Thoracic aorta (tissue), 2 donors: ENCODE data around the gene GOT2. TPM values are rescaled to one million over a fixed set of nuclear protein-coding genes. Genes with fewer than 3 reads are reported as not detected.

ENCODE experiments used
- ATAC-seq: fragments of 150-250 bp; one replicate; pipeline ENCODE4 v1.8.0; 2017; ENCODE audit warnings: low read depth; ENCODE audit not compliant: insufficient number of reproducible peaks, low FRiP score
- DNase-seq: peaks from one replicate; pipeline ENCODE4 v3.0.0-alpha.2; 2020; ENCODE audit warnings: low spot score
- H3K27ac ChIP-seq, 2 donors: fragments of 200-600 bp; sonication (generic); 1 replicate in 1 of 2; 2 replicates in 1 of 2; pipeline ENCODE4 v1.5.1; 2016; ENCODE audit warnings: mild to moderate bottlenecking in 2 of 2, moderate library complexity in 2 of 2
- H3K27me3 ChIP-seq: fragments of 200-600 bp; sonication (generic); replicated peaks from 2 replicates; pipeline ENCODE4 v1.6.0; 2016; ENCODE audit warnings: mild to moderate bottlenecking; ENCODE audit not compliant: insufficient read depth
- H3K36me3 ChIP-seq: fragments of 200-600 bp; sonication (generic); one replicate; pipeline ENCODE4 v1.5.1; 2016
- H3K4me1 ChIP-seq, 2 donors: fragments of 200-600 bp; sonication (generic); 1 replicate in 1 of 2; 2 replicates in 1 of 2; pipeline versions ENCODE4 v1.5.1 to v1.6.0; 2016; ENCODE audit warnings: low read depth in 2 of 2, mild to moderate bottlenecking in 1 of 2; ENCODE audit not compliant: control insufficient read depth in 1 of 2
- H3K4me3 ChIP-seq: fragments of 200-600 bp; sonication (generic); 2 replicates; pipeline ENCODE4 v1.5.1; 2016; ENCODE audit warnings: mild to moderate bottlenecking
- H3K9me3 ChIP-seq: fragments of 200-600 bp; sonication (generic); 2 replicates; pipeline ENCODE4 v1.5.1; 2016
- total RNA-seq, 2 donors: library from RNA; depleted of rRNA; stranded (reverse); fragments of >200 nt; gene quantifications; one replicate each; pipeline versions ENCODE4 v1.1.0 to v1.2.3, GENCODE V29; 2016
- TF ChIP-seq, protein P1 (sequence below): fragments of 200-600 bp; sonication (generic); IDR thresholded peaks from one replicate; pipeline ENCODE4 v1.5.1; 2019; ENCODE audit warnings: antibody characterized with exemption

GOT2 gene
- total RNA-seq, 2 donors from 2014 or later = 29.3 to 51.6 TPM

DNA sequence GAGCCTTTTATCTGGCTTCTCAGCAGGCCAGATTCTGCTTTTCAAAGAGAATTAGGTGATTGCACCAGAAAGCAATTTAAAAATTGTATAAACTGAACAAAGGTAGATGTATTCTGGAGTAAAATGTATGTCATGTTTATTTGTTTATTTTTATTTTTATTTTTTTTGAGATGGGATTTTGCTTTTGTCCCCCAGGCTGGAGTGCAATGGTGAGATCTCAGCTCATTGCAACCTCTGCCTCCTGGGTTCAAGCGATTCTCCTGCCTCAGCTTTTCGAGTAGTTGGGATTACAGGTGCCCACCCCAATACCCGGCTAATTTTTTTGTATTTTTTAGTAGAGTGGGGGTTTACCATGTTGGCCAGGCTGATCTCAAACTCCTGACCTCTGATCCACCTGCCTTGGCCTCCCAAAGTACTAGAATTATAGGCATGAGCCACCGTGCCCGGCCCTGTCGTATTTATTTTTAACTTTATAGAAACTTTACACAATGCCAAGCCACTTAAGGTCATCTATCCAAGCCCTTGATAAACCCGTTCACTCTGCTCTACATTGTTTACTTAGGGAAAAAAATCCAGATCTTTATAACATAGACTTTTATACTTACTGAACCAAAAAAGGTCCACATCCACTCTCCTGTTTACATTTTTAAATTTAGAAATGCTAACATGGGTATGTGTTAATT is 22.7 kb upstream of the GOT2 start:
- Histone ChIP-seq H3K4me1 (no peaks in the 10 kb centered on the region), H3K27ac (no peak overlapping the region), H3K9me3 (no peaks in the 10 kb centered on the region), H3K27me3 (no peaks in the 10 kb centered on the region), H3K36me3 (no peaks in the 10 kb centered on the region), H3K4me3 (no peak overlapping the region)
- no peak for ATAC-seq
- TF ChIP-seq, protein P1, sequence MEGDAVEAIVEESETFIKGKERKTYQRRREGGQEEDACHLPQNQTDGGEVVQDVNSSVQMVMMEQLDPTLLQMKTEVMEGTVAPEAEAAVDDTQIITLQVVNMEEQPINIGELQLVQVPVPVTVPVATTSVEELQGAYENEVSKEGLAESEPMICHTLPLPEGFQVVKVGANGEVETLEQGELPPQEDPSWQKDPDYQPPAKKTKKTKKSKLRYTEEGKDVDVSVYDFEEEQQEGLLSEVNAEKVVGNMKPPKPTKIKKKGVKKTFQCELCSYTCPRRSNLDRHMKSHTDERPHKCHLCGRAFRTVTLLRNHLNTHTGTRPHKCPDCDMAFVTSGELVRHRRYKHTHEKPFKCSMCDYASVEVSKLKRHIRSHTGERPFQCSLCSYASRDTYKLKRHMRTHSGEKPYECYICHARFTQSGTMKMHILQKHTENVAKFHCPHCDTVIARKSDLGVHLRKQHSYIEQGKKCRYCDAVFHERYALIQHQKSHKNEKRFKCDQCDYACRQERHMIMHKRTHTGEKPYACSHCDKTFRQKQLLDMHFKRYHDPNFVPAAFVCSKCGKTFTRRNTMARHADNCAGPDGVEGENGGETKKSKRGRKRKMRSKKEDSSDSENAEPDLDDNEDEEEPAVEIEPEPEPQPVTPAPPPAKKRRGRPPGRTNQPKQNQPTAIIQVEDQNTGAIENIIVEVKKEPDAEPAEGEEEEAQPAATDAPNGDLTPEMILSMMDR = no peak
- no peak for DNase-seq

DNA sequence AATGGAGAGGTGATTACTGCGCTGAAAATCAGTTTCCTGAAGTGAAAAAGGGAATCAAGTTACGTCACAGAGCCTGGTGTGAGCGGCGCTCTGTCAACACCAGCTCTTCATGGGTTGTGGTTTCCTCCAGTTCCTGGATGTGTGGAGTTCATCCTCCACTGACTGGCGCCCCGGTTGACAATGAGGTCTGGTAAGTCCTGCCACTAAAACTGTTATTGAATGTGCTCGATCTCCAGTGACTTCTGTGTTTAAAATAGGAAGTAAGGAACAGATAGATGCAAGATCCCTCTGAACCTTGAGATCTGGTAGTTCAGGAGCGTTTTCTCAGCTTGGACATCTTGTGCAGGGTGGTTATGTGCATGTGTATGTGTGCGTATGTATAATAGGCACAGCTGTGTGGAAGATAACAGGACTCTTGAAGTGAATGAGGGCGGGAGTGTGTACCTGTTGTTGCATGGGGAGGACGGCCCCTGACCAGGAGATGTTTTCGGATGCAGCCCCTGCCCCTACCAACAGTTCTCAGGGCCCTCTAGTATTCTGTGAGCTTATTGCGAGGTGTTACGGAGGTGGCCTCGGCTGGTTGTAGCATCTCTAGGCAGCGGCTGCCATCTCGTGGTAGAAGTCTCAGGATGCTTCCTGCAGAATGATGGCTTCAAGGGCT is 22.0 kb upstream of the GOT2 start:
- Histone ChIP-seq H3K27ac (no peak overlapping the region), H3K27me3 (no peaks in the 10 kb centered on the region), H3K36me3 (no peaks in the 10 kb centered on the region), H3K9me3 (no peaks in the 10 kb centered on the region), H3K4me1 (no peaks in the 10 kb centered on the region), H3K4me3 (no peak overlapping the region)
- DNase-seq (peak; percentile 19), ATAC-seq (no peak)
- TF ChIP-seq, protein P1 = peak; percentile 56

DNA sequence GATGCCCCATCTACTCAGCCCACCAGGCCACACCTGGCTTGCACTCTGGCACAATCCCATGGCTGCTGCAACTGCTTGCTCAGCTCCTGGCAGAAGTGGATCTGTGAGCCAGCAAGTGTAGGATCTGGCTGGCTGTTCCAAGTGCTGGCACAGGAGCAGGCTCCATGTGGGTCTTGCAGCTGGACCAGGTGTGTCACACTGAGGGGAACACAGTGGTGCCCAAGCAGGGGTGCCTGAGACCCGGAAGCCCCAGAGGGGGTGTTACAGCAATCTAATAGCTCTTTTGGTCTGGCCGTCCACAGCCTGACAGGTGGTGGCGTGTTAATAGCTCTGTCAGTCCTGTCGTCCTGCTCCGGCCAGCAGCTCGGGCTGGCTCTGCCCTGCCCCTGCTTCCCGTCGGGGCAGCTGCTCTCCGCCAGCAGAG is 19.6 kb upstream of the GOT2 start:
- H3K27ac ChIP-seq = no peak overlapping the region
- DNase-seq (no peak), ATAC-seq (no peak)
- TF ChIP-seq, protein P1 = no peak
- no peak overlapping the region for H3K4me3 ChIP-seq
- H3K36me3 ChIP-seq = no peaks in the 10 kb centered on the region
- H3K9me3 ChIP-seq = no peaks in the 10 kb centered on the region
- no peaks in the 10 kb centered on the region for H3K4me1 ChIP-seq
- no peaks in the 10 kb centered on the region for H3K27me3 ChIP-seq

DNA sequence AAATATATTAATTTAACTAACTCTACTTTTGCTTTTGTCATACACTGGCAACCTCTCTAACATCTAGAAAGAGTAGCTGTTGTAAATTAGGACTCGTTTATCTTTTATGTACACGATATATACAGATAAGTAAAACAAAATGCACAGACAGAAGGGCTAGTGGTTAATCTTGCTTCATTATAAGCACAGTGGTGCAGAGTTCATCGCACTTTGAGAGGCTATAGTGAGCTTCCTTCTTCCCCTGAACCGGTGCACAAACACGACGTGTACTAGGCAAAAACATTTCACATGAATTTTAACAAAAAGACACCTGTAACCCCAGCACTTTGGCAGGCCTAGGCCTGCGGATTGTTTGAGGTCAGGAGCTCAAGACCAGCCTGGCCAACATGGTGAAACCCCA is 10.4 kb upstream of the GOT2 start:
- TF ChIP-seq, protein P1 = no peak

DNA sequence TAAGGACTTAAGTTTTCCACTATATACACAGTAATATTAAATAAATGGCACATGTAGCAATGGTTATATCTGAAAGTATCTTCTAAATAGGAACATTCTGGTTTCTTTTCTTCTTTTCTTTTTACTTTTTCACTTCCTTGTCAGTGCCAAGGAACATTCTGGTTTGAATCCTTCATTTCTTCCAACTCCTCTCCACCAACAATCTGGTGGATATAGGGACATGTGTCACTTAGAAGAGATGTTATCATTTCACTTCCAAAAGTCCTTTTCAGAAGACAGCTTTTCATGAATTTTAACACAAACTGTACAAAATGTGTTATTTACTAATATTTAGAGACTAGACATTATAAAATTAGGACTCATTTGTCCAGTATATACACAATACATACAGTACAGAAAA is 7.9 kb upstream of the GOT2 start:
- no peak for DNase-seq
- TF ChIP-seq, protein P1 = no peak
- H3K27ac ChIP-seq = no peak overlapping the region
- H3K9me3 ChIP-seq = no peaks in the 10 kb centered on the region
- no peaks in the 10 kb centered on the region for H3K27me3 ChIP-seq
- no peak for ATAC-seq
- H3K4me1 ChIP-seq = no peaks in the 10 kb centered on the region
- H3K4me3 ChIP-seq = no peak overlapping the region
- no peaks in the 10 kb centered on the region for H3K36me3 ChIP-seq

More for the DNA sequence above, 10.4 kb upstream of the GOT2 start:
- Histone ChIP-seq H3K36me3 (no peaks in the 10 kb centered on the region), H3K4me3 (no peak overlapping the region), H3K9me3 (no peaks in the 10 kb centered on the region), H3K27me3 (no peaks in the 10 kb centered on the region), H3K4me1 (no peaks in the 10 kb centered on the region), H3K27ac (no peak overlapping the region)
- no peak for ATAC-seq
- DNase-seq = no peak
